HG02571 (cell line): ENCODE data around the gene MYH6.

Experiments used
- ATAC-seq: cut with Tn5 transposase; IDR thresholded peaks from one replicate; pipeline ENCODE4 v1.9.1; 2021; ENCODE audit warnings: mild to moderate bottlenecking, moderate library complexity; ENCODE audit not compliant: unreplicated experiment

MYH6 gene

GRCh38 chr14:23339506-23340268, 68.4 kb downstream of the MYH6 start:
- ATAC-seq = no peak

- ATAC-seq = no peak
Observed at GRCh38 chr14:23335623-23336022, 72.5 kb downstream of the MYH6 start.
